Colonic mucosa (tissue), 4 donors: Measurements from ENCODE around the gene ESCO1. TPM values are rescaled to one million over a fixed set of nuclear protein-coding genes. Genes with fewer than 3 reads are reported as not detected.

Experiments
- DNase-seq: peaks from one replicate; pipeline ENCODE4 v3.0.0-alpha.2; 2020
- H3K27ac ChIP-seq: fragments of 200-600 bp; one replicate; pipeline ENCODE4 v1.8.0; 2021
- H3K27me3 ChIP-seq: fragments of 200-600 bp; one replicate; pipeline ENCODE4 v1.8.0; 2021
- H3K36me3 ChIP-seq: fragments of 200-600 bp; one replicate; pipeline ENCODE4 v1.8.0; 2021
- H3K4me1 ChIP-seq: fragments of 200-600 bp; one replicate; pipeline ENCODE4 v1.8.0; 2021; ENCODE audit warnings: mild to moderate bottlenecking
- H3K4me3 ChIP-seq: fragments of 200-600 bp; one replicate; pipeline ENCODE4 v1.8.0; 2021
- H3K9ac ChIP-seq, 2 donors: one replicate each; pipeline ENCODE4 v1.7.0; 2013; ENCODE audit warnings: control low read depth in 2 of 2, low read depth in 2 of 2, low read length in 2 of 2
- H3K9me3 ChIP-seq: fragments of 200-600 bp; one replicate; pipeline ENCODE4 v1.8.0; 2021
- CTCF ChIP-seq: fragments of 200-600 bp; IDR thresholded peaks from one replicate; pipeline ENCODE4 v1.8.0; 2022; ENCODE audit warnings: antibody characterized with exemption, mild to moderate bottlenecking
- intact Hi-C: fragments of 100-400 bp; cut with DNase I; formaldehyde crosslinking; loops from one replicate; pipeline ENCODE4 v1.14.1; 2022
- total RNA-seq, 2 donors: library from RNA; stranded (reverse); fragmentation: NEBNext Ultra II Directional in 1 of 2; extraction: Animal tissue kit (Norgen Biotek cat#: 25700) in 1 of 2; gene quantifications; one replicate each; pipeline ENCODE4 v1.2.1, GENCODE V29; 2021
- donor health status: healthy.
- donor health status: DM: no; HTN: no; CAD: no.
- donor health status: DM: no; HTN: no; CAD: no.

The ESCO1 gene
- total RNA-seq, 2 donors from 2014 or later, result 11.7 to 17.7 TPM

GRCh38 chr18:21584391-21584790 lies 16.1 kb downstream of the ESCO1 start:
- no peak for TF ChIP-seq CTCF
- H3K4me1 ChIP-seq, result no peaks in the 10 kb centered on the region
- H3K9ac ChIP-seq, result no peak overlapping the region
- no peak for DNase-seq
- no peaks in the 10 kb centered on the region for H3K27me3 ChIP-seq
- no peaks in the 10 kb centered on the region for H3K36me3 ChIP-seq
- no peaks in the 10 kb centered on the region for H3K9me3 ChIP-seq
- H3K4me3 ChIP-seq, result no peak overlapping the region
- intact Hi-C loops, result no loop called here
- H3K27ac ChIP-seq, result no peak overlapping the region

DNA sequence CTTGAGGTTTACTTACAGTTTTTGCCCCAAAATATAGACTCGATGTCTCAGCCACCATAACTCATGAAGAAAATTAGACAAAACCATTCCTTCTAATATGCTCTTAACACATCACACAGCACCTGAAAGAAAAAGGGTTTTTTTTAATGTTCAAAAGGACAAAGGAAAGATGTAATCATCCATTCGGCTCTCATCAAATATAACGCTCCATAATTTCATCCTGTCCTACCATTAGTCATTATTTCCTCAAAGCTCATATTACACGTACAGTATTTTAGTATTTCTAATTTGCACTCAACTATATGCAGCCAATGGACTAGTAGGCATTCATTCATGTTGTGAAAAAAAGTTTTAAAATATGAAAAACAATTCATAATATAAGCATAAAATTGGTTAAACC lies 24.8 kb downstream of the ESCO1 start:
- Histone ChIP-seq H3K27ac (no peak overlapping the region), H3K36me3 (no peaks in the 10 kb centered on the region), H3K27me3 (no peaks in the 10 kb centered on the region), H3K4me1 (no peaks in the 10 kb centered on the region), H3K9me3 (no peaks in the 10 kb centered on the region), H3K9ac (no peak overlapping the region), H3K4me3 (no peak overlapping the region)
- intact Hi-C loops, result no loop called here
- TF ChIP-seq CTCF, result no peak
- DNase-seq, result no peak

DNA sequence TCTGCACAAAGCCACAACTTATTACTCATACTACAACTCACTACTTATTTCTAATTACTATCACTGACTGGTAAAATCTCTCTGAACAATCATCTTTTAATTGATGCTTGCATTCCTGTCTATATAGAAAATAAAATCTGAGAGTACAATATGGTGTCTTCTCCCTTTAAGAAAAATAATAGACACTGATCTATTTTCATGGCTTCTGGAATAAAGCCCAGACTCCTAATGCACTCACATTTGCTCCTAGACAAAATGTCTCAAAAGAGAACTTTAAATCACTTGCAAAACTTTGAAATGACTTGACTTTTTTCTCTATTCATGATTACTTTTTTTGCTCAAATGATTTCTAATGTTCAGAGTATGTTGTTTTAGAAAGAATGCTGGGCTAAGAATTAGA lies 28.7 kb downstream of the ESCO1 start:
- Histone ChIP-seq H3K27ac (no peak overlapping the region), H3K36me3 (no peaks in the 10 kb centered on the region), H3K9me3 (no peaks in the 10 kb centered on the region), H3K4me1 (no peaks in the 10 kb centered on the region), H3K9ac (no peak overlapping the region), H3K27me3 (no peaks in the 10 kb centered on the region), H3K4me3 (no peak overlapping the region)
- no peak for TF ChIP-seq CTCF
- intact Hi-C loops, result no loop called here
- DNase-seq, result no peak

DNA sequence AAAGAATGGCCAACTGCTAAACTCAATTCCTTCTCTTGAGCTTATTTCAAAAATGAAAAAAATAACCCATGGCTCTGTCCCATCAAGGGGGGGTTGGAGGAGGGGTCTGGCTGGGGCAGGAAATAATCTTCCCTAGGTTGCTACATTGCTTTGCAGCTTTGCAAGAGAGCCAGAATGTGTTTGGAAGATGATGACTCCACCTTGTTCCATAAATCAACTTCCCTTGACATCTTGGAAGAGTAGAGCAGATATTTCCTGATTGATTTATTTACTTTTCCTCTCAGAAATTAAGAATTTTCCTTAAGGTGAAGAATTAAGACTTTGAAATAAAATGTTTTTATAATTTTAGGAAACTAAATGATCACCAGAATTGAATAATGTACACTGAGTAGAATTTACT lies 41.3 kb downstream of the ESCO1 start:
- Histone ChIP-seq H3K36me3 (peaks cover 11% of the 10 kb centered on the region), H3K9ac (no peak overlapping the region), H3K9me3 (no peaks in the 10 kb centered on the region), H3K27me3 (no peaks in the 10 kb centered on the region), H3K4me1 (no peaks in the 10 kb centered on the region), H3K4me3 (no peak overlapping the region), H3K27ac (no peak overlapping the region)
- no peak for TF ChIP-seq CTCF
- DNase-seq, result no peak
- intact Hi-C loops, result no loop called here

- no peaks in the 10 kb centered on the region for H3K9me3 ChIP-seq
- no peak for DNase-seq
- no peaks in the 10 kb centered on the region for H3K4me1 ChIP-seq
- peaks cover 11% of the 10 kb centered on the region for H3K36me3 ChIP-seq
- H3K27me3 ChIP-seq, result no peaks in the 10 kb centered on the region
- no peak overlapping the region for H3K9ac ChIP-seq
- intact Hi-C loops, result no loop called here
- no peak overlapping the region for H3K4me3 ChIP-seq
- TF ChIP-seq CTCF, result no peak
- no peak overlapping the region for H3K27ac ChIP-seq
Measured at GRCh38 chr18:21557607-21558253, 42.8 kb downstream of the ESCO1 start.
